GM21529 (cell line): ENCODE data around the gene DMXL1.
"Not testable (repeated sequence)": the region's sequence is repeated elsewhere in the genome, so short reads cannot be mapped to it uniquely, and the experiment has no call there.

Experiments used
- ATAC-seq: cut with Tn5 transposase; IDR thresholded peaks from one replicate; pipeline ENCODE4 v1.9.1; 2021; ENCODE audit not compliant: unreplicated experiment

The DMXL1 gene

GRCh38 chr5:119191944-119192343 lies 121.1 kb downstream of the DMXL1 start:
- ATAC-seq, result no peak

- no peak for ATAC-seq
These were observed 129.9 kb downstream of the DMXL1 start for GRCh38 chr5:119200795-119201194.

- no peak for ATAC-seq
These were observed 136.2 kb downstream of the DMXL1 start for GRCh38 chr5:119207105-119207504.

- no peak for ATAC-seq
These were observed 141.1 kb downstream of the DMXL1 start for GRCh38 chr5:119212026-119212425.

GRCh38 chr5:119212676-119213075 lies 141.8 kb downstream of the DMXL1 start:
- no peak for ATAC-seq

- ATAC-seq, result no peak
These were observed 146.3 kb downstream of the DMXL1 start for GRCh38 chr5:119217183-119217582.

- ATAC-seq, result no peak
These were observed 148.2 kb downstream of the DMXL1 start for GRCh38 chr5:119218830-119219782.

- peak; percentile 98 for ATAC-seq
These were observed 149.8 kb downstream of the DMXL1 start for GRCh38 chr5:119220576-119221197.

GRCh38 chr5:119221330-119221729 lies 150.4 kb downstream of the DMXL1 start:
- no peak for ATAC-seq

- no peak for ATAC-seq
These were observed 159.1 kb downstream of the DMXL1 start for GRCh38 chr5:119229950-119230349.

GRCh38 chr5:119238265-119239118 lies 167.6 kb downstream of the DMXL1 start:
- ATAC-seq, result no peak

- ATAC-seq, result no peak
These were observed 168.2 kb downstream of the DMXL1 start for GRCh38 chr5:119239119-119239417.

GRCh38 chr5:119239826-119240225 lies 168.9 kb downstream of the DMXL1 start:
- not testable (repeated sequence) for ATAC-seq

- ATAC-seq, result no peak
These were observed 173.0 kb downstream of the DMXL1 start for GRCh38 chr5:119243888-119244287.

- no peak for ATAC-seq
These were observed 180.3 kb downstream of the DMXL1 start for GRCh38 chr5:119250946-119251901.

GRCh38 chr5:119255571-119256356 lies 184.9 kb downstream of the DMXL1 start:
- ATAC-seq, result no peak

GRCh38 chr5:119257613-119258012 lies 186.7 kb downstream of the DMXL1 start:
- no peak for ATAC-seq

GRCh38 chr5:119263639-119264038 lies 192.8 kb downstream of the DMXL1 start:
- no peak for ATAC-seq

GRCh38 chr5:119264186-119264585 lies 193.3 kb downstream of the DMXL1 start:
- ATAC-seq, result no peak

GRCh38 chr5:119267958-119268386 lies 197.1 kb downstream of the DMXL1 start:
- peak; percentile 72 for ATAC-seq
